ENCODE data around the gene RAB40AL. TPM values are rescaled to one million over a fixed set of nuclear protein-coding genes. Genes with fewer than 3 reads are reported as not detected.
"Not testable (repeated sequence)": the region's sequence is repeated elsewhere in the genome, so short reads cannot be mapped to it uniquely, and the experiment has no call there.

The RAB40AL gene
- total RNA-seq, 2 experiments from 2014 or later: 0.21 TPM; not detected in 1

GRCh38 chrX:102963955-102964354, 26.9 kb downstream of the RAB40AL start:
- Mint-ChIP-seq H3K27ac (no peak overlapping the region), H3K36me3 (ENCODE audit: low read depth) (no peaks in the 10 kb centered on the region), H3K4me1 (ENCODE audit: low read depth) (no peaks in the 10 kb centered on the region), H3K4me3 (no peak overlapping the region), H3K27me3 (ENCODE audit: low read depth) (no peaks in the 10 kb centered on the region), H3K9me3 (peaks cover 6% of the 10 kb centered on the region)
- DNase-seq: no peak
- intact Hi-C loops (cut with micrococcal nuclease): no loop called here
- CTCF ChIA-PET: interaction anchor here (1.4 kb wide), 1 partner anchor 13 kb away, joined by 7 read pairs; no protein-coding TSS in a partner anchor

GRCh38 chrX:102964940-102965339, 27.9 kb downstream of the RAB40AL start:
- Mint-ChIP-seq H3K36me3 (ENCODE audit: low read depth) (no peaks in the 10 kb centered on the region), H3K27ac (no peak overlapping the region), H3K4me3 (no peak overlapping the region), H3K4me1 (ENCODE audit: low read depth) (no peaks in the 10 kb centered on the region), H3K9me3 (peaks cover 6% of the 10 kb centered on the region), H3K27me3 (ENCODE audit: low read depth) (no peaks in the 10 kb centered on the region)
- no peak for DNase-seq
- intact Hi-C loops (cut with micrococcal nuclease): no loop called here
- CTCF ChIA-PET: no interaction called here

GRCh38 chrX:102966701-102967100, 29.6 kb downstream of the RAB40AL start:
- CTCF ChIA-PET: interaction anchor here (1.0 kb wide), 1 partner anchor 15 kb away, joined by 3 read pairs; no protein-coding TSS in a partner anchor
- H3K4me3 Mint-ChIP-seq: no peak overlapping the region
- no peak overlapping the region for H3K27ac Mint-ChIP-seq
- intact Hi-C loops (cut with micrococcal nuclease): no loop called here
- H3K4me1 Mint-ChIP-seq (ENCODE audit: low read depth): no peaks in the 10 kb centered on the region
- DNase-seq: no peak
- H3K9me3 Mint-ChIP-seq: peaks cover 17% of the 10 kb centered on the region
- no peaks in the 10 kb centered on the region for H3K27me3 Mint-ChIP-seq (ENCODE audit: low read depth)
- H3K36me3 Mint-ChIP-seq (ENCODE audit: low read depth): no peaks in the 10 kb centered on the region

GRCh38 chrX:102968216-102968615, 31.1 kb downstream of the RAB40AL start:
- no peaks in the 10 kb centered on the region for H3K36me3 Mint-ChIP-seq (ENCODE audit: low read depth)
- CTCF ChIA-PET: no interaction called here
- peaks cover 17% of the 10 kb centered on the region for H3K9me3 Mint-ChIP-seq
- H3K4me3 Mint-ChIP-seq: no peak overlapping the region
- no peak overlapping the region for H3K27ac Mint-ChIP-seq
- no peak for DNase-seq
- H3K4me1 Mint-ChIP-seq (ENCODE audit: low read depth): no peaks in the 10 kb centered on the region
- intact Hi-C loops (cut with micrococcal nuclease): no loop called here
- H3K27me3 Mint-ChIP-seq (ENCODE audit: low read depth): no peaks in the 10 kb centered on the region

- H3K27ac Mint-ChIP-seq; H3K27me3 Mint-ChIP-seq (ENCODE audit: low read depth); H3K4me3 Mint-ChIP-seq; DNase-seq; CTCF ChIA-PET; intact Hi-C loops (cut with micrococcal nuclease); H3K36me3 Mint-ChIP-seq (ENCODE audit: low read depth); H3K4me1 Mint-ChIP-seq (ENCODE audit: low read depth): not testable (repeated sequence)
- peaks cover 23% of the 10 kb centered on the region for H3K9me3 Mint-ChIP-seq
These were observed 34.5 kb downstream of the RAB40AL start for GRCh38 chrX:102971536-102971935.

GRCh38 chrX:102975016-102975415, 37.9 kb downstream of the RAB40AL start:
- Mint-ChIP-seq H3K4me1 (ENCODE audit: low read depth) (no peaks in the 10 kb centered on the region), H3K27ac (no peak overlapping the region), H3K4me3 (no peak overlapping the region), H3K9me3 (peaks cover 17% of the 10 kb centered on the region), H3K27me3 (ENCODE audit: low read depth) (no peaks in the 10 kb centered on the region), H3K36me3 (ENCODE audit: low read depth) (peaks cover 1% of the 10 kb centered on the region)
- intact Hi-C loops (cut with micrococcal nuclease): no loop called here
- no peak for DNase-seq
- CTCF ChIA-PET: no interaction called here

- no peak for DNase-seq
- Mint-ChIP-seq H3K4me3 (no peak overlapping the region), H3K36me3 (ENCODE audit: low read depth) (peaks cover 1% of the 10 kb centered on the region), H3K27ac (no peak overlapping the region), H3K9me3 (peaks cover 8% of the 10 kb centered on the region), H3K4me1 (ENCODE audit: low read depth) (no peaks in the 10 kb centered on the region), H3K27me3 (ENCODE audit: low read depth) (no peaks in the 10 kb centered on the region)
- intact Hi-C loops (cut with micrococcal nuclease): no loop called here
- CTCF ChIA-PET: interaction anchor here (0.8 to 1.6 kb wide), 2 partner anchors 17 to 25 kb away, joined by 3 to 7 read pairs; no protein-coding TSS in a partner anchor
These were observed 39.2 kb downstream of the RAB40AL start for GRCh38 chrX:102976286-102976685.

- DNase-seq: no peak
- peaks cover 5% of the 10 kb centered on the region for H3K9me3 Mint-ChIP-seq
- CTCF ChIA-PET: interaction anchor here (0.8 to 1.6 kb wide), 2 partner anchors 16 to 25 kb away, joined by 3 to 7 read pairs; no protein-coding TSS in a partner anchor
- no peak overlapping the region for H3K4me3 Mint-ChIP-seq
- H3K27ac Mint-ChIP-seq: no peak overlapping the region
- H3K4me1 Mint-ChIP-seq (ENCODE audit: low read depth): no peaks in the 10 kb centered on the region
- H3K27me3 Mint-ChIP-seq (ENCODE audit: low read depth): no peaks in the 10 kb centered on the region
- intact Hi-C loops (cut with micrococcal nuclease): no loop called here
- peaks cover 1% of the 10 kb centered on the region for H3K36me3 Mint-ChIP-seq (ENCODE audit: low read depth)
These were observed 39.9 kb downstream of the RAB40AL start for GRCh38 chrX:102976793-102977495.

GRCh38 chrX:102978594-102978993, 41.5 kb downstream of the RAB40AL start:
- Mint-ChIP-seq H3K36me3 (ENCODE audit: low read depth) (peaks cover under 1% of the 10 kb centered on the region), H3K4me1 (ENCODE audit: low read depth) (no peaks in the 10 kb centered on the region), H3K27me3 (ENCODE audit: low read depth) (no peaks in the 10 kb centered on the region), H3K27ac (no peak overlapping the region), H3K9me3 (peaks cover 2% of the 10 kb centered on the region), H3K4me3 (no peak overlapping the region)
- intact Hi-C loops (cut with micrococcal nuclease): no loop called here
- CTCF ChIA-PET: no interaction called here
- no peak for DNase-seq

- CTCF ChIA-PET: no interaction called here
- no peaks in the 10 kb centered on the region for H3K4me1 Mint-ChIP-seq (ENCODE audit: low read depth)
- H3K27ac Mint-ChIP-seq: no peak overlapping the region
- H3K27me3 Mint-ChIP-seq (ENCODE audit: low read depth): no peaks in the 10 kb centered on the region
- no peaks in the 10 kb centered on the region for H3K9me3 Mint-ChIP-seq
- no peak overlapping the region for H3K4me3 Mint-ChIP-seq
- intact Hi-C loops (cut with micrococcal nuclease): no loop called here
- no peaks in the 10 kb centered on the region for H3K36me3 Mint-ChIP-seq (ENCODE audit: low read depth)
- no peak for DNase-seq
These were observed 42.5 kb downstream of the RAB40AL start for GRCh38 chrX:102979536-102979935.

- H3K9me3 Mint-ChIP-seq: no peaks in the 10 kb centered on the region
- no peak for DNase-seq
- intact Hi-C loops (cut with micrococcal nuclease): no loop called here
- H3K36me3 Mint-ChIP-seq (ENCODE audit: low read depth): no peaks in the 10 kb centered on the region
- no peaks in the 10 kb centered on the region for H3K4me1 Mint-ChIP-seq (ENCODE audit: low read depth)
- CTCF ChIA-PET: no interaction called here
- H3K4me3 Mint-ChIP-seq: no peak overlapping the region
- no peak overlapping the region for H3K27ac Mint-ChIP-seq
- no peaks in the 10 kb centered on the region for H3K27me3 Mint-ChIP-seq (ENCODE audit: low read depth)
These were observed 46.1 kb downstream of the RAB40AL start for GRCh38 chrX:102983205-102983604.

GRCh38 chrX:102985192-102985591, 48.1 kb downstream of the RAB40AL start:
- H3K4me3 Mint-ChIP-seq: no peak overlapping the region

More at GRCh38 chrX:102985192-102985591, 48.1 kb downstream of the RAB40AL start:
- Mint-ChIP-seq H3K36me3 (ENCODE audit: low read depth) (no peaks in the 10 kb centered on the region), H3K27me3 (ENCODE audit: low read depth) (no peaks in the 10 kb centered on the region), H3K9me3 (no peaks in the 10 kb centered on the region), H3K27ac (no peak overlapping the region), H3K4me1 (ENCODE audit: low read depth) (no peaks in the 10 kb centered on the region)
- no peak for DNase-seq
- CTCF ChIA-PET: no interaction called here
- intact Hi-C loops (cut with micrococcal nuclease): no loop called here
